ENCODE measurements around the gene SIRT7.

DNA sequence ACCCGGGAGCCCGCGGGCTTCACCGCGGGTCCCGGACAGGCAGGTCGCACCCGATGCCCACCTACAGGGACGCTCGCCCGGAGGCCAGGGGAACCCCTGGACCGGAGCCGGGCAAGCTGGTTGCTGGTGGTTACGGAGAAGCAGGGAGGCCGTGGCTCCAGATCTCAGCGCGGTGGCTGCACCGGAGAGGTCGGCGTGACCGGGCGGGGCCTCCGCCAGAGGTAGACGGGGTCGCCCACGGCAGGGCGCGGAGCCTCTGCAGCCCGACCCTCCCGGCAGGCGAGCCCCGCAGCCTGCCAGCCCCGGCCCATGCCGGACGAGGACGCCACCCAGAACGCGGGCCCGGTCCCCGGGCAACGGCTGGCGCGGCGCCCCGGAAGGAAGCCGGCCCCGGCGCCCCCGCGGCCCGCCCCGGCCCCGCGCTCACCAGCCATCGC, 7.1 kb downstream of the SIRT7 start:
- TF ChIP-seq, protein P1, sequence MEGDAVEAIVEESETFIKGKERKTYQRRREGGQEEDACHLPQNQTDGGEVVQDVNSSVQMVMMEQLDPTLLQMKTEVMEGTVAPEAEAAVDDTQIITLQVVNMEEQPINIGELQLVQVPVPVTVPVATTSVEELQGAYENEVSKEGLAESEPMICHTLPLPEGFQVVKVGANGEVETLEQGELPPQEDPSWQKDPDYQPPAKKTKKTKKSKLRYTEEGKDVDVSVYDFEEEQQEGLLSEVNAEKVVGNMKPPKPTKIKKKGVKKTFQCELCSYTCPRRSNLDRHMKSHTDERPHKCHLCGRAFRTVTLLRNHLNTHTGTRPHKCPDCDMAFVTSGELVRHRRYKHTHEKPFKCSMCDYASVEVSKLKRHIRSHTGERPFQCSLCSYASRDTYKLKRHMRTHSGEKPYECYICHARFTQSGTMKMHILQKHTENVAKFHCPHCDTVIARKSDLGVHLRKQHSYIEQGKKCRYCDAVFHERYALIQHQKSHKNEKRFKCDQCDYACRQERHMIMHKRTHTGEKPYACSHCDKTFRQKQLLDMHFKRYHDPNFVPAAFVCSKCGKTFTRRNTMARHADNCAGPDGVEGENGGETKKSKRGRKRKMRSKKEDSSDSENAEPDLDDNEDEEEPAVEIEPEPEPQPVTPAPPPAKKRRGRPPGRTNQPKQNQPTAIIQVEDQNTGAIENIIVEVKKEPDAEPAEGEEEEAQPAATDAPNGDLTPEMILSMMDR (IDR thresholded peaks at IDR 0.05; ENCODE audit: extremely low read depth in 1 of 2, insufficient read depth in 1 of 2, low read depth in 1 of 2, low read length in 2 of 2), result no peak
- TF ChIP-seq, protein P2, sequence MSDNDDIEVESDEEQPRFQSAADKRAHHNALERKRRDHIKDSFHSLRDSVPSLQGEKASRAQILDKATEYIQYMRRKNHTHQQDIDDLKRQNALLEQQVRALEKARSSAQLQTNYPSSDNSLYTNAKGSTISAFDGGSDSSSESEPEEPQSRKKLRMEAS (IDR thresholded peaks at IDR 0.05; ENCODE audit: insufficient read depth, insufficient read length), result no peak
